ENCODE measurements around the gene NAT9. TPM values are rescaled to one million over a fixed set of nuclear protein-coding genes. Genes with fewer than 3 reads are reported as not detected.

Gene NAT9
- total and polyA plus RNA-seq, 2 donors (not counting 1 experiment from before 2014, with no cell fraction given): 66.6 to 73.6 TPM

- Histone ChIP-seq H3K79me2 (ENCODE audit: control insufficient read depth, insufficient read depth, low read length) (no peaks in the 10 kb centered on the region), H3K4me1 (ENCODE audit: control insufficient read depth in 2 of 2, insufficient read depth in 2 of 2, low read length in 2 of 2) (no peaks in the 10 kb centered on the region), H3K4me3 (ENCODE audit: control extremely low read depth in 1 of 5, extremely low read depth in 1 of 5, insufficient read depth in 1 of 5, low read depth in 2 of 5, low read length in 4 of 5) (no peak overlapping the region), H3K27ac (ENCODE audit: low read length in 2 of 2) (no peak overlapping the region), H3K9me3 (ENCODE audit: control extremely low read depth in 1 of 3, control insufficient read depth in 2 of 3, insufficient read depth in 1 of 3, low read length in 2 of 3) (no peaks in the 10 kb centered on the region), H3K27me3 (replicated peaks in 1 of 4; ENCODE audit: control extremely low read depth in 1 of 4, control insufficient read depth in 3 of 4, insufficient read depth in 4 of 4, low read length in 3 of 4) (no peaks in the 10 kb centered on the region), H4K20me1 (ENCODE audit: control insufficient read depth, insufficient read depth, low read length, poor library complexity, severe bottlenecking) (no peaks in the 10 kb centered on the region), H2AFZ (ENCODE audit: insufficient read depth, low read depth, low read length, poor library complexity, severe bottlenecking) (no peak overlapping the region), H3K9ac (ENCODE audit: low read length) (no peak overlapping the region), H3K36me3 (replicated peaks in 1 of 2; ENCODE audit: control extremely low read depth in 1 of 2, control insufficient read depth in 1 of 2, extremely low read depth in 1 of 2, insufficient read depth in 2 of 2, low read length in 1 of 2) (peaks cover 0 to 37% of the 10 kb centered on the region in 2 experiments), H3K4me2 (replicated peaks; ENCODE audit: low read depth, low read length, poor library complexity, severe bottlenecking) (no peak overlapping the region)
- Mint-ChIP-seq H3K4me3 (no peak overlapping the region), H3K9me3 (ENCODE audit: insufficient read depth) (no peaks in the 10 kb centered on the region), H3K27ac (no peak overlapping the region), H3K4me1 (no peaks in the 10 kb centered on the region), H3K27me3 (no peaks in the 10 kb centered on the region)
- no peak for DNase-seq
- 98% methylated on average over 7 of the region's 7 CpGs for WGBS (ENCODE audit: insufficient coverage)
- intact Hi-C loops (cut with micrococcal nuclease): no loop called here
- CTCF ChIA-PET: no interaction called here
- TF ChIP-seq CTCF (IDR thresholded peaks at IDR 0.05) (no peak), EZH2 (IDR thresholded peaks at IDR 0.05; ENCODE audit: borderline replicate concordance, insufficient read depth, low read depth, low read length, poor library complexity, severe bottlenecking) (no peak)
- POLR2A ChIA-PET: interaction anchor here (0.6 kb wide), 1 partner anchor 1452 kb away, joined by 6 read pairs; no protein-coding TSS in a partner anchor
- ATAC-seq (ENCODE audit: low read depth): no peak
These were observed 24.4 kb upstream of the NAT9 start for GRCh38 chr17:74800531-74800930.

- no peak overlapping the region for H2AFZ ChIP-seq (ENCODE audit: insufficient read depth, low read depth, low read length, poor library complexity, severe bottlenecking)
- H3K9ac ChIP-seq (ENCODE audit: low read length): no peak overlapping the region
- H3K4me3 ChIP-seq (ENCODE audit: control extremely low read depth in 1 of 5, extremely low read depth in 1 of 5, insufficient read depth in 1 of 5, low read depth in 2 of 5, low read length in 4 of 5): no peak overlapping the region
- no peaks in the 10 kb centered on the region for H4K20me1 ChIP-seq (ENCODE audit: control insufficient read depth, insufficient read depth, low read length, poor library complexity, severe bottlenecking)
- no peaks in the 10 kb centered on the region for H3K79me2 ChIP-seq (ENCODE audit: control insufficient read depth, insufficient read depth, low read length)
- no peaks in the 10 kb centered on the region for H3K9me3 Mint-ChIP-seq (ENCODE audit: insufficient read depth)
- DNase-seq: no peak
- 98% methylated on average over 14 of the region's 14 CpGs for WGBS (ENCODE audit: insufficient coverage)
- H3K36me3 ChIP-seq (replicated peaks in 1 of 2; ENCODE audit: control extremely low read depth in 1 of 2, control insufficient read depth in 1 of 2, extremely low read depth in 1 of 2, insufficient read depth in 2 of 2, low read length in 1 of 2): peaks cover 0 to 49% of the 10 kb centered on the region in 2 experiments
- no peak overlapping the region for H3K4me3 Mint-ChIP-seq
- intact Hi-C loops (cut with micrococcal nuclease): no loop called here
- no peaks in the 10 kb centered on the region for H3K27me3 Mint-ChIP-seq
- no peaks in the 10 kb centered on the region for H3K4me1 ChIP-seq (ENCODE audit: control insufficient read depth in 2 of 2, insufficient read depth in 2 of 2, low read length in 2 of 2)
- H3K27ac Mint-ChIP-seq: no peak overlapping the region
- H3K27ac ChIP-seq (ENCODE audit: low read length in 2 of 2): no peak overlapping the region
- no peak overlapping the region for H3K4me2 ChIP-seq (replicated peaks; ENCODE audit: low read depth, low read length, poor library complexity, severe bottlenecking)
- H3K27me3 ChIP-seq (replicated peaks in 1 of 4; ENCODE audit: control extremely low read depth in 1 of 4, control insufficient read depth in 3 of 4, insufficient read depth in 4 of 4, low read length in 3 of 4): no peaks in the 10 kb centered on the region
- ChIA-PET POLR2A (no interaction called here), CTCF (no interaction called here)
- no peaks in the 10 kb centered on the region for H3K9me3 ChIP-seq (ENCODE audit: control extremely low read depth in 1 of 3, control insufficient read depth in 2 of 3, insufficient read depth in 1 of 3, low read length in 2 of 3)
- no peak for ATAC-seq (ENCODE audit: low read depth)
- no peak for TF ChIP-seq EZH2 (IDR thresholded peaks at IDR 0.05; ENCODE audit: borderline replicate concordance, insufficient read depth, low read depth, low read length, poor library complexity, severe bottlenecking)
- TF ChIP-seq CTCF (IDR thresholded peaks at IDR 0.05): no peak
- no peaks in the 10 kb centered on the region for H3K4me1 Mint-ChIP-seq
These were observed 23.0 kb upstream of the NAT9 start for GRCh38 chr17:74799097-74799496.

Measured in B cell (primary cell).